Psoas muscle (tissue), 8 donors: Measurements from ENCODE around the gene MUSK. TPM values are rescaled to one million over a fixed set of nuclear protein-coding genes. Genes with fewer than 3 reads are reported as not detected.

ENCODE experiments used
- ATAC-seq, 4 donors: fragments of 200-7000 bp; cut with Tn5 transposase; one replicate each; pipeline ENCODE4 v1.9.1; 2020; ENCODE audit warnings: moderate library complexity in 3 of 4, mild to moderate bottlenecking in 2 of 4
- DNase-seq, 2 donors: peaks; one replicate each; pipeline ENCODE4 v3.0.0-alpha.2; 2020
- H3K27ac ChIP-seq: fragments of 200-600 bp; one replicate; pipeline ENCODE4 v1.8.0; 2022
- H3K27me3 ChIP-seq, 3 donors: fragments of 200-600 bp in 1 of 3; one replicate each; pipeline versions ENCODE4 v1.6.1 to v1.8.0; 2013 to 2022; ENCODE audit warnings: low read length in 2 of 3, mild to moderate bottlenecking in 2 of 3, moderate library complexity in 1 of 3; ENCODE audit not compliant: insufficient read depth in 3 of 3
- H3K36me3 ChIP-seq, 2 donors: fragments of 200-600 bp in 1 of 2; one replicate each; pipeline versions ENCODE4 v1.6.1 to v1.8.0; 2013 to 2022; ENCODE audit warnings: low read depth in 1 of 2, mild to moderate bottlenecking in 1 of 2, moderate library complexity in 1 of 2; ENCODE audit not compliant: insufficient read depth in 1 of 2
- H3K4me1 ChIP-seq: fragments of 200-600 bp; one replicate; pipeline ENCODE4 v1.8.0; 2022
- H3K4me3 ChIP-seq: fragments of 200-600 bp; one replicate; pipeline ENCODE4 v1.8.0; 2022; ENCODE audit warnings: mild to moderate bottlenecking
- H3K9me3 ChIP-seq: fragments of 200-600 bp; one replicate; pipeline ENCODE4 v1.8.0; 2022
- WGBS, 3 donors: extraction: QIAGEN DNeasy Blood & Tissue Kit; methylation state at CpG; one replicate each; pipeline versions ENCODE4 v1.1.6 to v1.1.7; 2013; 5-methylcytosine and 5-hydroxymethylcytosine counted together
- intact Hi-C, 2 donors: fragments of 100-400 bp; cut with DNase I; formaldehyde crosslinking; loops; one replicate each; pipeline versions ENCODE4 v1.11.0 to v1.14.2; 2022
- polyA plus RNA-seq, 3 donors: library from polyadenylated mRNA; stranded (reverse); fragments of 200-250 nt; gene quantifications; one replicate each; pipeline ENCODE4 v1.2.3, GENCODE V29; 2013
- total RNA-seq, 4 donors: library from RNA; stranded (reverse); fragmentation: NEBNext Ultra II Directional in 2 of 4; extraction: Animal tissue kit (Norgen Biotek cat#: 25700) in 2 of 4; gene quantifications; one replicate each; pipeline versions ENCODE4 v1.2.1 to v1.2.4, GENCODE V29; 2021 to 2023
- TF ChIP-seq, protein P1 (sequence below): fragments of 200-600 bp; IDR thresholded peaks from one replicate; pipeline ENCODE4 v1.8.0; 2022; ENCODE audit warnings: antibody characterized with exemption
- donor health status: healthy with polysubstance abuse.
- donor health status: DM: no; HTN: no; CAD: no; lungs with moderate emphysema.
- donor health status: Bipolar disorder and iron deficiency.
- donor health status: healthy.
- donor health status: DM: yes; HTN: yes; CAD: no.
- donor health status: DM: no; HTN: no; CAD: no.
- donor health status: DM: no; HTN: no; CAD: no.
- donor health status: DM: yes; HTN: yes; CAD: no.

MUSK gene
- total and polyA plus RNA-seq, 7 donors = 0.66 to 15.7 (median 2.9) TPM

- Histone ChIP-seq H3K4me1 (peaks cover 5% of the 10 kb centered on the region), H3K4me3 (no peak overlapping the region), H3K36me3 (no peaks in the 10 kb centered on the region), H3K27me3 (no peaks in the 10 kb centered on the region), H3K9me3 (no peaks in the 10 kb centered on the region), H3K27ac (peak overlapping the region; percentile 18)
- intact Hi-C loops = no loop called here
- WGBS, 3 donors = 23 to 36% (median 27%) methylated on average over 6 of the region's 6 CpGs
- TF ChIP-seq, protein P1, sequence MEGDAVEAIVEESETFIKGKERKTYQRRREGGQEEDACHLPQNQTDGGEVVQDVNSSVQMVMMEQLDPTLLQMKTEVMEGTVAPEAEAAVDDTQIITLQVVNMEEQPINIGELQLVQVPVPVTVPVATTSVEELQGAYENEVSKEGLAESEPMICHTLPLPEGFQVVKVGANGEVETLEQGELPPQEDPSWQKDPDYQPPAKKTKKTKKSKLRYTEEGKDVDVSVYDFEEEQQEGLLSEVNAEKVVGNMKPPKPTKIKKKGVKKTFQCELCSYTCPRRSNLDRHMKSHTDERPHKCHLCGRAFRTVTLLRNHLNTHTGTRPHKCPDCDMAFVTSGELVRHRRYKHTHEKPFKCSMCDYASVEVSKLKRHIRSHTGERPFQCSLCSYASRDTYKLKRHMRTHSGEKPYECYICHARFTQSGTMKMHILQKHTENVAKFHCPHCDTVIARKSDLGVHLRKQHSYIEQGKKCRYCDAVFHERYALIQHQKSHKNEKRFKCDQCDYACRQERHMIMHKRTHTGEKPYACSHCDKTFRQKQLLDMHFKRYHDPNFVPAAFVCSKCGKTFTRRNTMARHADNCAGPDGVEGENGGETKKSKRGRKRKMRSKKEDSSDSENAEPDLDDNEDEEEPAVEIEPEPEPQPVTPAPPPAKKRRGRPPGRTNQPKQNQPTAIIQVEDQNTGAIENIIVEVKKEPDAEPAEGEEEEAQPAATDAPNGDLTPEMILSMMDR = no peak
- peak; percentile 61 to 90 (median 86) for ATAC-seq
- DNase-seq = peak; percentile 29 to 56
Observed at GRCh38 chr9:110655754-110656641, 12.6 kb upstream of the MUSK start.

- DNase-seq (no peak), ATAC-seq (no peak)
- WGBS, 3 donors = 82 to 91% (median 90%) methylated on average over 2 of the region's 2 CpGs
- TF ChIP-seq, protein P1 = no peak
- Histone ChIP-seq H3K27ac (no peak overlapping the region), H3K4me1 (peaks cover 5% of the 10 kb centered on the region), H3K27me3 (no peaks in the 10 kb centered on the region), H3K4me3 (no peak overlapping the region), H3K36me3 (no peaks in the 10 kb centered on the region), H3K9me3 (no peaks in the 10 kb centered on the region)
- intact Hi-C loops = no loop called here
Observed at GRCh38 chr9:110659891-110660541, 8.6 kb upstream of the MUSK start.

DNA sequence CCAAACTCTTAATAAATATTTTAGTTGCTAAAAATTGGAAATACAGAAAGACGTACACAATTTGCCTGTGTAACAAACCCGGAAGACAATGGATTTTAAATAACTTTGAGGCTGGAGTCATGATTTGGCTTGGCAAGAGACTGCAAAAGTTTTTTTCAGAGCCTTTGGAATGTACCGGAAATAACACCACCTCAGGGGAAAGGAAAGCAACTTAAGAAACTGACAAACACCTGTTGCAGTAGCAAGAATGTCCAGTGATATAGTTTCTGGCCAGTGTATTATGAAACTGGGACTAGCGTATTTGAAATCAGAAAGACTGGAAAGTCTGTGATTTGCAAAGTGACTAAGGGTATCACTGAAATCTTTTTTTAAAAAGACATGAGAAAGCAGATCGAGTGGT lies 842 bp downstream of the MUSK start:
- Histone ChIP-seq H3K9me3 (no peaks in the 10 kb centered on the region), H3K27me3 (no peaks in the 10 kb centered on the region), H3K4me1 (no peaks in the 10 kb centered on the region), H3K4me3 (peak overlapping the region; percentile 37), H3K27ac (peak overlapping the region; percentile 30), H3K36me3 (no peaks in the 10 kb centered on the region)
- WGBS, 3 donors = 11 to 15% (median 12%) methylated on average over 5 of the region's 5 CpGs
- DNase-seq (no peak), ATAC-seq (peak in 3 of 4 donors; percentile 63 to 82 (median 82))
- intact Hi-C loops = no loop called here
- TF ChIP-seq, protein P1 = no peak

GRCh38 chr9:110671849-110672248 lies 3.3 kb downstream of the MUSK start:
- intact Hi-C loops = no loop called here
- WGBS, 3 donors = 86 to 94% (median 90%) methylated on average over 4 of the region's 4 CpGs
- TF ChIP-seq, protein P1 = no peak
- H3K9me3 ChIP-seq = no peaks in the 10 kb centered on the region
- no peak for DNase-seq
- H3K27me3 ChIP-seq = no peaks in the 10 kb centered on the region
- no peak for ATAC-seq
- no peak overlapping the region for H3K27ac ChIP-seq
- H3K36me3 ChIP-seq = no peaks in the 10 kb centered on the region
- no peak overlapping the region for H3K4me3 ChIP-seq
- no peaks in the 10 kb centered on the region for H3K4me1 ChIP-seq
